Prostate gland (tissue), 2 donors: ENCODE data around the gene KCNJ4. TPM values are rescaled to one million over a fixed set of nuclear protein-coding genes. Genes with fewer than 3 reads are reported as not detected.

Experiments
- DNase-seq: peaks from one replicate; pipeline ENCODE4 v3.0.0-alpha.2; 2019; ENCODE audit warnings: low spot score
- H3K27ac ChIP-seq, 2 donors: fragments of 200-600 bp; sonication (generic); 2 replicates each; pipeline ENCODE4 v1.5.1; 2017 to 2019
- H3K27me3 ChIP-seq: fragments of 200-600 bp; sonication (generic); replicated peaks from 2 replicates; pipeline ENCODE4 v1.5.1; 2019; ENCODE audit not compliant: insufficient read depth
- H3K36me3 ChIP-seq, 2 donors: fragments of 200-600 bp; sonication (generic); 1 replicate in 1 of 2; 2 replicates in 1 of 2; pipeline versions ENCODE4 v1.5.1 to v1.8.1; 2017 to 2019
- H3K4me1 ChIP-seq: fragments of 200-600 bp; sonication (generic); replicated peaks from 2 replicates; pipeline ENCODE4 v1.5.1; 2019
- H3K4me3 ChIP-seq, 2 donors: fragments of 200-600 bp; sonication (generic); 2 replicates each; pipeline ENCODE4 v1.5.1; 2017 to 2019
- H3K9me3 ChIP-seq: fragments of 200-600 bp; sonication (generic); 2 replicates; pipeline ENCODE4 v1.5.1; 2017
- CTCF ChIP-seq, 4 experiments: fragments of 200-600 bp in 2 of 4; fragments of 450-650 bp in 2 of 4; sonication (generic) in 2 of 4; IDR thresholded peaks; 1 replicate in 3 of 4; 2 replicates in 1 of 4; pipeline ENCODE4 v1.5.1; 2016 to 2019; ENCODE audit warnings: antibody characterized with exemption in 4 of 4, mild to moderate bottlenecking in 2 of 4, moderate library complexity in 2 of 4
- POLR2A ChIP-seq: fragments of 450-650 bp; IDR thresholded peaks from one replicate; pipeline ENCODE4 v1.6.1; 2016; ENCODE audit warnings: antibody characterized with exemption, mild to moderate bottlenecking
- POLR2AphosphoS5 ChIP-seq: sonication (generic); formaldehyde crosslinking; IDR thresholded peaks from one replicate; pipeline ENCODE4 v1.6.1; 2017; ENCODE audit warnings: antibody characterized with exemption
- WGBS: methylation state at CpG from one replicate; pipeline ENCODE4 v1.1.5; 2018; 5-methylcytosine and 5-hydroxymethylcytosine counted together
- intact Hi-C: fragments of 100-400 bp; cut with DNase I; formaldehyde crosslinking; loops from one replicate; pipeline ENCODE4 v1.14.2; 2022
- total RNA-seq, 2 donors: library from RNA; depleted of rRNA; stranded (reverse); fragments of >200 nt; gene quantifications; one replicate each; pipeline ENCODE4 v1.1.0, GENCODE V29; 2016

KCNJ4 gene
- total RNA-seq, 2 donors from 2014 or later: 3.2 TPM; not detected in 1

- H3K27me3 ChIP-seq: no peaks in the 10 kb centered on the region
- peaks cover 28 to 38% of the 10 kb centered on the region in 2 donors for H3K36me3 ChIP-seq
- no peaks in the 10 kb centered on the region for H3K9me3 ChIP-seq
- no peak for DNase-seq
- 92% methylated on average over 6 of the region's 6 CpGs for WGBS
- no peak overlapping the region for H3K27ac ChIP-seq
- intact Hi-C loops: no loop called here
- no peaks in the 10 kb centered on the region for H3K4me1 ChIP-seq
- TF ChIP-seq POLR2A (no peak), CTCF (IDR thresholded peaks at IDR 0.05) (no peak), POLR2AphosphoS5 (no peak)
- no peak overlapping the region for H3K4me3 ChIP-seq
Measured at GRCh38 chr22:38482662-38483308, 27.8 kb upstream of the KCNJ4 start.

- no peaks in the 10 kb centered on the region for H3K27me3 ChIP-seq
- intact Hi-C loops: no loop called here
- no peak for DNase-seq
- H3K27ac ChIP-seq: no peak overlapping the region
- no peak for TF ChIP-seq POLR2A
- TF ChIP-seq POLR2AphosphoS5: no peak
- TF ChIP-seq CTCF (IDR thresholded peaks at IDR 0.05): no peak
- no peaks in the 10 kb centered on the region for H3K9me3 ChIP-seq
- no peak overlapping the region for H3K4me3 ChIP-seq
- 80% methylated on average over 8 of the region's 8 CpGs for WGBS
- no peaks in the 10 kb centered on the region for H3K4me1 ChIP-seq
- peaks cover 26 to 29% of the 10 kb centered on the region in 2 donors for H3K36me3 ChIP-seq
Measured at GRCh38 chr22:38481871-38482332, 26.9 kb upstream of the KCNJ4 start.

- TF ChIP-seq CTCF (IDR thresholded peaks at IDR 0.05) (no peak), POLR2AphosphoS5 (no peak), POLR2A (no peak)
- H3K4me3 ChIP-seq: no peak overlapping the region
- 98% methylated on average over 3 of the region's 3 CpGs for WGBS
- H3K4me1 ChIP-seq: no peaks in the 10 kb centered on the region
- H3K27ac ChIP-seq: no peak overlapping the region
- DNase-seq: no peak
- H3K27me3 ChIP-seq: no peaks in the 10 kb centered on the region
- H3K36me3 ChIP-seq: peaks cover 25 to 26% of the 10 kb centered on the region in 2 donors
- no peaks in the 10 kb centered on the region for H3K9me3 ChIP-seq
- intact Hi-C loops: no loop called here
Measured at GRCh38 chr22:38481162-38481870, 26.3 kb upstream of the KCNJ4 start.

- no peaks in the 10 kb centered on the region for H3K9me3 ChIP-seq
Measured at GRCh38 chr22:38479096-38479837, 24.3 kb upstream of the KCNJ4 start.

More at GRCh38 chr22:38479096-38479837, 24.3 kb upstream of the KCNJ4 start:
- Histone ChIP-seq H3K27me3 (no peaks in the 10 kb centered on the region), H3K36me3 (peaks cover 10 to 11% of the 10 kb centered on the region in 2 donors), H3K4me3 (no peak overlapping the region), H3K27ac (no peak overlapping the region), H3K4me1 (no peaks in the 10 kb centered on the region)
- TF ChIP-seq CTCF (IDR thresholded peaks at IDR 0.05) (no peak), POLR2A (no peak), POLR2AphosphoS5 (no peak)
- 72% methylated on average over 7 of the region's 7 CpGs for WGBS
- intact Hi-C loops: no loop called here
- no peak for DNase-seq
